ENCODE data around the gene NKRF.

NKRF gene

DNA sequence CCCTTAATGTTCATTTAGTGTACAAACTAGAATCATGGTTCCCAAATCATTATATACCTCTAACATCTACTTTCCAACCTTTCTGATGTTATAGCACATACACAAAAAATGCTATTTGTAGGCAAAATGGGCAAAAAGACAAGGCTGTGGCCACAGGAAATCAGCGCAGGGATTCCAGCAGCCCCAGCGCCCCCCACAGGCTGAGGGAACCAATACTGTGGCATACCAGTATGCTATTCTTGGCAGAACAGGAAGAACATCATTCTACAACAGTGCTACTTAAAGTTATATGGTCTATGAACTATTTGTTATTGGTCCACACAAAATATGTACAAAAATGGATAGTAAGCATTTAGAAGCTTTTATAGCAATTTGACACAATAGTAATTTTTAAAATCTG lies 66.4 kb downstream of the NKRF start:
- DNase-seq (ENCODE audit: low read depth in 1 of 2, low spot score in 1 of 2): no peak
- TF ChIP-seq JUND (IDR thresholded peaks at IDR 0.05; ENCODE audit: low read depth): no peak
- in situ Hi-C loops (cut with HindIII; ENCODE audit: low pct_unique_long_range_greater_than_20kb, low sequenced_read_pairs): no loop called here

Data from T47D (cell line).